Left ventricle myocardium inferior (tissue), 1 donor: Measurements from ENCODE around the gene FAF1. TPM values are rescaled to one million over a fixed set of nuclear protein-coding genes. Genes with fewer than 3 reads are reported as not detected.

Experiments
- DNase-seq: peaks from one replicate; pipeline ENCODE4 v3.0.0-alpha.2; 2020
- H3K27ac ChIP-seq: fragments of 200-600 bp; replicated peaks from 2 replicates; pipeline ENCODE4 v1.8.0; 2021
- H3K27me3 ChIP-seq: fragments of 200-600 bp; 2 replicates; pipeline ENCODE4 v1.8.0; 2021; ENCODE audit warnings: low read depth
- H3K36me3 ChIP-seq: fragments of 200-600 bp; 2 replicates; pipeline ENCODE4 v1.8.0; 2021
- H3K4me1 ChIP-seq: fragments of 200-600 bp; 2 replicates; pipeline ENCODE4 v1.8.0; 2021
- H3K4me3 ChIP-seq: fragments of 200-600 bp; 2 replicates; pipeline ENCODE4 v1.8.0; 2021; ENCODE audit warnings: mild to moderate bottlenecking, moderate library complexity
- H3K9me3 ChIP-seq: fragments of 200-600 bp; replicated peaks from 2 replicates; pipeline ENCODE4 v1.8.0; 2021
- CTCF ChIP-seq: fragments of 200-600 bp; IDR thresholded peaks from 2 replicates; pipeline ENCODE4 v1.8.0; 2021; ENCODE audit warnings: antibody characterized with exemption, mild to moderate bottlenecking, borderline replicate concordance
- intact Hi-C: fragments of 100-400 bp; cut with micrococcal nuclease; formaldehyde crosslinking; loops from one replicate; pipeline ENCODE4 v1.11.0; 2022
- total RNA-seq: library from RNA; stranded (reverse); fragmentation: NEBNext Ultra II Directional; extraction: Animal tissue kit (Norgen Biotek cat#: 25700); gene quantifications from one replicate; pipeline ENCODE4 v1.2.1, GENCODE V29; 2021
- donor health status: DM: no; HTN: yes; CAD: no; lungs with severe emphysema.

Gene FAF1
- total RNA-seq, 1 donor from 2014 or later: 80.0 TPM

GRCh38 chr1:50516056-50516455 lies 444.0 kb downstream of the FAF1 start:
- no peak for TF ChIP-seq CTCF

GRCh38 chr1:50508040-50508586 lies 452.0 kb downstream of the FAF1 start:
- intact Hi-C loops: no loop called here
- H3K36me3 ChIP-seq: peaks cover 72% of the 10 kb centered on the region
- H3K27ac ChIP-seq: no peak overlapping the region
- DNase-seq: no peak
- no peak for TF ChIP-seq CTCF
- peaks cover 32% of the 10 kb centered on the region for H3K9me3 ChIP-seq
- no peak overlapping the region for H3K4me3 ChIP-seq
- no peaks in the 10 kb centered on the region for H3K27me3 ChIP-seq
- no peaks in the 10 kb centered on the region for H3K4me1 ChIP-seq

More at GRCh38 chr1:50516056-50516455, 444.0 kb downstream of the FAF1 start:
- DNase-seq: no peak
- no peak overlapping the region for H3K4me3 ChIP-seq
- H3K36me3 ChIP-seq: peaks cover 34% of the 10 kb centered on the region
- intact Hi-C loops: no loop called here
- no peaks in the 10 kb centered on the region for H3K4me1 ChIP-seq
- H3K27ac ChIP-seq: no peak overlapping the region
- peaks cover 12% of the 10 kb centered on the region for H3K9me3 ChIP-seq
- no peaks in the 10 kb centered on the region for H3K27me3 ChIP-seq

DNA sequence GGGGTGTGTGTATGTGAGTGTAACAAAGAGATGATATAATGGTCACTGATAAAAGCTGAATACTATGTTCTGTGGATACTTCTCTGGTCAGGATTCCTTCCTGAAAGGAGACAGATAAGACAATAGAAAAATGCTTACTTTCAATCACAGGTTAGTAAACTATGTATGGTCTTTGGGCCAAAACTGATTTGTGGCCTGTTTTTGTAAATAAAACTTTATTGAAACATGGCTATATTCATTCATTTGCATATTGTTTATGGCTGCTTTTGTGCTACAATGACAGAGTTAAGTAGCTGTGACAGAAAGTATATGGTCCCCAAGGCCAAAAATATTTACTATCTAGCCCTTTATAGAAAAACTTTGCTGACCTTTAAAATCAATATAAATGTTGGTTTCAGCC lies 454.6 kb downstream of the FAF1 start:
- Histone ChIP-seq H3K4me3 (no peak overlapping the region), H3K4me1 (no peaks in the 10 kb centered on the region), H3K27me3 (no peaks in the 10 kb centered on the region), H3K9me3 (peaks cover 39% of the 10 kb centered on the region), H3K27ac (no peak overlapping the region), H3K36me3 (peaks cover 73% of the 10 kb centered on the region)
- no peak for TF ChIP-seq CTCF
- DNase-seq: no peak
- intact Hi-C loops: no loop called here

- no peak for TF ChIP-seq CTCF
- intact Hi-C loops: no loop called here
- no peaks in the 10 kb centered on the region for H3K27me3 ChIP-seq
- H3K9me3 ChIP-seq: peaks cover 46% of the 10 kb centered on the region
- no peak overlapping the region for H3K27ac ChIP-seq
- DNase-seq: no peak
- H3K4me3 ChIP-seq: no peak overlapping the region
- no peaks in the 10 kb centered on the region for H3K4me1 ChIP-seq
- peaks cover 67% of the 10 kb centered on the region for H3K36me3 ChIP-seq
Observed at GRCh38 chr1:50503515-50503914, 456.6 kb downstream of the FAF1 start.

DNA sequence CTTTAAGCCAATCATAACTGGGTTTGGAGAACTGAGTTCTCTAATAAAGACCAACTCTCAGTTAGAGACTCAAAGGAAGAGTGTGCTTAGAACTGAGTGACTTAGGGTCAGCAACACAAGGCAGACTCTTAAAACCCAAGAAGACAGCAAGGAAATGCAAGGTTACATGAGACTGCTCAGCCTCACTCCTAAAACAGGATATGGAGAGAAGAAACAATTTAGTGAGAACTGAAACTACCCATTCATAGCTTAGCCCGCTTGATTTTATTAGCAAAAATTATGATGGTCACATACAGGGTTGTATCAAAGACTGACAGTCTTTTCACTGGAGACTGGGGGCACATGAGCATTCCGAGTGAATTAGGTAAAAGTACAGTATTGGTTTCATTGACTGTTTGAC lies 457.9 kb downstream of the FAF1 start:
- Histone ChIP-seq H3K27ac (no peak overlapping the region), H3K27me3 (no peaks in the 10 kb centered on the region), H3K4me1 (no peaks in the 10 kb centered on the region), H3K9me3 (peaks cover 59% of the 10 kb centered on the region), H3K36me3 (peaks cover 72% of the 10 kb centered on the region), H3K4me3 (no peak overlapping the region)
- no peak for TF ChIP-seq CTCF
- no peak for DNase-seq
- intact Hi-C loops: no loop called here
